Measurements from ENCODE around the gene TACC2. TPM values are rescaled to one million over a fixed set of nuclear protein-coding genes. Genes with fewer than 3 reads are reported as not detected.

TACC2 gene
- total RNA-seq, 4 donors from 2014 or later: 206 to 606 (median 261) TPM

- 89% methylated on average over 7 of the region's 8 CpGs for WGBS
- no peak for DNase-seq (ENCODE audit: low spot score in 2 of 2)
- peaks cover 24% of the 10 kb centered on the region for H3K4me1 ChIP-seq
- TF ChIP-seq EP300 (IDR thresholded peaks at IDR 0.05) (no peak), POLR2AphosphoS5 (IDR thresholded peaks at IDR 0.05) (no peak), CTCF (IDR thresholded peaks at IDR 0.05) (no peak), POLR2A (IDR thresholded peaks at IDR 0.05) (no peak)
- H3K27ac ChIP-seq: no peak overlapping the region
- no peak overlapping the region for H3K4me3 ChIP-seq
- no peaks in the 10 kb centered on the region for H3K27me3 ChIP-seq
- no peaks in the 10 kb centered on the region for H3K9me3 ChIP-seq
- H3K36me3 ChIP-seq: no peaks in the 10 kb centered on the region
These were observed 307.6 kb downstream of the TACC2 start for GRCh38 chr10:122296363-122297120.

GRCh38 chr10:122297583-122297982, 308.6 kb downstream of the TACC2 start:
- no peaks in the 10 kb centered on the region for H3K27me3 ChIP-seq
- H3K36me3 ChIP-seq: no peaks in the 10 kb centered on the region
- WGBS: 84% methylated on average over 8 of the region's 8 CpGs
- peaks cover 24% of the 10 kb centered on the region for H3K4me1 ChIP-seq
- no peak overlapping the region for H3K27ac ChIP-seq
- H3K4me3 ChIP-seq: no peak overlapping the region
- no peak for DNase-seq (ENCODE audit: low spot score in 2 of 2)
- no peaks in the 10 kb centered on the region for H3K9me3 ChIP-seq
- TF ChIP-seq POLR2A (IDR thresholded peaks at IDR 0.05): no peak
- no peak for TF ChIP-seq POLR2AphosphoS5 (IDR thresholded peaks at IDR 0.05)
- no peak for TF ChIP-seq EP300 (IDR thresholded peaks at IDR 0.05)

GRCh38 chr10:122298206-122298597, 309.2 kb downstream of the TACC2 start:
- Histone ChIP-seq H3K9me3 (no peaks in the 10 kb centered on the region), H3K27me3 (no peaks in the 10 kb centered on the region), H3K4me1 (peaks cover 24% of the 10 kb centered on the region), H3K4me3 (no peak overlapping the region), H3K36me3 (no peaks in the 10 kb centered on the region), H3K27ac (no peak overlapping the region)
- TF ChIP-seq POLR2AphosphoS5 (IDR thresholded peaks at IDR 0.05) (no peak), POLR2A (IDR thresholded peaks at IDR 0.05) (no peak), CTCF (IDR thresholded peaks at IDR 0.05) (no peak), EP300 (IDR thresholded peaks at IDR 0.05) (no peak)
- DNase-seq (ENCODE audit: low spot score in 2 of 2): no peak
- 73% methylated on average over 6 of the region's 6 CpGs for WGBS

- Histone ChIP-seq H3K27ac (no peak overlapping the region), H3K4me3 (no peak overlapping the region), H3K9me3 (no peaks in the 10 kb centered on the region), H3K27me3 (no peaks in the 10 kb centered on the region), H3K4me1 (peaks cover 18% of the 10 kb centered on the region), H3K36me3 (no peaks in the 10 kb centered on the region)
- no peak for DNase-seq (ENCODE audit: low spot score in 2 of 2)
- TF ChIP-seq POLR2A (IDR thresholded peaks at IDR 0.05) (no peak), CTCF (IDR thresholded peaks at IDR 0.05) (peak; percentile 85 to 86), POLR2AphosphoS5 (IDR thresholded peaks at IDR 0.05) (no peak), EP300 (IDR thresholded peaks at IDR 0.05) (no peak)
- 29% methylated on average over 12 of the region's 15 CpGs for WGBS
These were observed 309.8 kb downstream of the TACC2 start for GRCh38 chr10:122298598-122299301.

GRCh38 chr10:122299423-122300075, 310.6 kb downstream of the TACC2 start:
- Histone ChIP-seq H3K9me3 (no peaks in the 10 kb centered on the region), H3K4me1 (peaks cover 13% of the 10 kb centered on the region), H3K27me3 (no peaks in the 10 kb centered on the region), H3K36me3 (no peaks in the 10 kb centered on the region), H3K4me3 (no peak overlapping the region), H3K27ac (no peak overlapping the region)
- no peak for DNase-seq (ENCODE audit: low spot score in 2 of 2)
- TF ChIP-seq CTCF (IDR thresholded peaks at IDR 0.05): no peak
- no peak for TF ChIP-seq POLR2AphosphoS5 (IDR thresholded peaks at IDR 0.05)
- TF ChIP-seq POLR2A (IDR thresholded peaks at IDR 0.05): no peak
- TF ChIP-seq EP300 (IDR thresholded peaks at IDR 0.05): no peak
- 88% methylated on average over 14 of the region's 14 CpGs for WGBS

Data from suprapubic skin (tissue), 4 donors.